Calu3 (cell line): ENCODE results near the gene LIN28B. TPM values are rescaled to one million over a fixed set of nuclear protein-coding genes. Genes with fewer than 3 reads are reported as not detected.

Source experiments
- BruUV-seq: library from RNA; stranded (reverse); fragments of 400-500 nt; replicated peaks from 2 replicates; lab custom pipeline; 2021; lab: Mats Ljungman, UMichigan
- CTCF ChIA-PET: fragments of 300-600 bp; sonication (Branson Sonifier 250); formaldehyde crosslinking; loops from one replicate; lab custom pipeline; 2022; ENCODE audit warnings: antibody characterized with exemption; lab: Charles Lee
- DNase-seq: peaks from one replicate; pipeline ENCODE4 v3.0.0; 2022
- H3K27ac Mint-ChIP-seq: one replicate; pipeline ENCODE4 v1.8.0; 2022; ENCODE audit warnings: mixed read lengths; ENCODE audit not compliant: unreplicated experiment
- H3K27me3 Mint-ChIP-seq: one replicate; pipeline ENCODE4 v1.8.0; 2022; ENCODE audit warnings: mixed read lengths; ENCODE audit not compliant: unreplicated experiment
- H3K36me3 Mint-ChIP-seq: one replicate; pipeline ENCODE4 v1.8.0; 2022; ENCODE audit warnings: mild to moderate bottlenecking, moderate library complexity, mixed read lengths; ENCODE audit not compliant: insufficient read depth, unreplicated experiment
- H3K4me1 Mint-ChIP-seq: one replicate; pipeline ENCODE4 v1.8.0; 2022; ENCODE audit warnings: mild to moderate bottlenecking, low read depth, mixed read lengths; ENCODE audit not compliant: unreplicated experiment
- H3K4me3 Mint-ChIP-seq: one replicate; pipeline ENCODE4 v1.8.0; 2022; ENCODE audit warnings: mild to moderate bottlenecking, low read depth, moderate library complexity, mixed read lengths; ENCODE audit not compliant: unreplicated experiment
- H3K9me3 Mint-ChIP-seq: one replicate; pipeline ENCODE4 v1.8.0; 2022; ENCODE audit warnings: low read depth, mixed read lengths; ENCODE audit not compliant: unreplicated experiment
- CTCF ChIP-seq: fragments of 200-600 bp; IDR thresholded peaks from one replicate; pipeline ENCODE4 v1.8.0; 2022; ENCODE audit warnings: antibody characterized with exemption; ENCODE audit not compliant: unreplicated experiment
- intact Hi-C: fragments of 100-400 bp; cut with micrococcal nuclease; formaldehyde crosslinking; loops from one replicate; pipeline ENCODE4 v1.10.0; 2022; ENCODE audit not compliant: unreplicated experiment
- total RNA-seq: library from RNA; stranded (reverse); gene quantifications from 2 replicates; pipeline ENCODE4 v1.2.3, GENCODE V29; 2022

Gene LIN28B
- total RNA-seq, 1 experiment from 2014 or later = not detected

GRCh38 chr6:105097288-105097687 is 140.4 kb downstream of the LIN28B start:
- intact Hi-C loops = no loop called here
- BruUV-seq = no TSS peak
- peak; percentile 59 for DNase-seq
- no peak overlapping the region for H3K4me3 Mint-ChIP-seq
- no peaks in the 10 kb centered on the region for H3K27me3 Mint-ChIP-seq
- no peaks in the 10 kb centered on the region for H3K36me3 Mint-ChIP-seq
- CTCF ChIA-PET = no interaction called here
- peaks cover 11% of the 10 kb centered on the region for H3K4me1 Mint-ChIP-seq
- no peak for TF ChIP-seq CTCF
- peak overlapping the region; percentile 94 for H3K27ac Mint-ChIP-seq
- no peaks in the 10 kb centered on the region for H3K9me3 Mint-ChIP-seq

- H3K36me3 Mint-ChIP-seq = no peaks in the 10 kb centered on the region
- H3K9me3 Mint-ChIP-seq = no peaks in the 10 kb centered on the region
- no peak overlapping the region for H3K27ac Mint-ChIP-seq
- H3K4me1 Mint-ChIP-seq = peaks cover 11% of the 10 kb centered on the region
- no peak for DNase-seq
- no peaks in the 10 kb centered on the region for H3K27me3 Mint-ChIP-seq
- intact Hi-C loops = no loop called here
- CTCF ChIA-PET = interaction anchor here (1.1 kb wide), 1 partner anchor 9 kb away, joined by 3 read pairs; no protein-coding TSS in a partner anchor
- no peak overlapping the region for H3K4me3 Mint-ChIP-seq
- BruUV-seq = no TSS peak
- no peak for TF ChIP-seq CTCF
These were observed 142.5 kb downstream of the LIN28B start for GRCh38 chr6:105099371-105099770.

GRCh38 chr6:105102186-105102585 is 145.3 kb downstream of the LIN28B start:
- H3K9me3 Mint-ChIP-seq = no peaks in the 10 kb centered on the region
- CTCF ChIA-PET = no interaction called here
- BruUV-seq = no TSS peak
- H3K4me3 Mint-ChIP-seq = no peak overlapping the region
- DNase-seq = no peak
- peaks cover 8% of the 10 kb centered on the region for H3K4me1 Mint-ChIP-seq
- H3K27ac Mint-ChIP-seq = no peak overlapping the region
- intact Hi-C loops = no loop called here
- no peak for TF ChIP-seq CTCF
- no peaks in the 10 kb centered on the region for H3K36me3 Mint-ChIP-seq
- no peaks in the 10 kb centered on the region for H3K27me3 Mint-ChIP-seq

GRCh38 chr6:105105094-105105493 is 148.2 kb downstream of the LIN28B start:
- Mint-ChIP-seq H3K36me3 (no peaks in the 10 kb centered on the region), H3K9me3 (no peaks in the 10 kb centered on the region), H3K4me1 (no peaks in the 10 kb centered on the region), H3K27ac (no peak overlapping the region), H3K27me3 (no peaks in the 10 kb centered on the region), H3K4me3 (no peak overlapping the region)
- CTCF ChIA-PET = interaction anchor here (0.9 kb wide), 1 partner anchor 18 kb away, joined by 3 read pairs; no protein-coding TSS in a partner anchor
- DNase-seq = no peak
- no TSS peak for BruUV-seq
- TF ChIP-seq CTCF = no peak
- intact Hi-C loops = no loop called here
